Skeletal muscle tissue (tissue), 4 donors: ENCODE data around the gene TPRN. TPM values are rescaled to one million over a fixed set of nuclear protein-coding genes. Genes with fewer than 3 reads are reported as not detected.

Experiments used
- H3K27ac ChIP-seq: one replicate; pipeline ENCODE4 v1.7.0; 2013; ENCODE audit warnings: mild to moderate bottlenecking, low read depth, low read length, inconsistent platforms
- H3K27me3 ChIP-seq, 3 donors: one replicate each; pipeline ENCODE4 v1.7.0; 2013; ENCODE audit warnings: low read length in 3 of 3; ENCODE audit not compliant: control insufficient read depth in 3 of 3, insufficient read depth in 3 of 3
- H3K36me3 ChIP-seq, 3 donors: one replicate each; pipeline ENCODE4 v1.7.0; 2013; ENCODE audit warnings: low read length in 3 of 3; ENCODE audit not compliant: control insufficient read depth in 3 of 3, insufficient read depth in 3 of 3
- H3K4me1 ChIP-seq, 3 donors: one replicate each; pipeline ENCODE4 v1.7.0; 2013; ENCODE audit warnings: low read length in 3 of 3, mild to moderate bottlenecking in 3 of 3; ENCODE audit not compliant: control insufficient read depth in 3 of 3, insufficient read depth in 3 of 3
- H3K4me3 ChIP-seq, 3 donors: one replicate each; pipeline ENCODE4 v1.7.0; 2013; ENCODE audit warnings: low read length in 3 of 3
- H3K9ac ChIP-seq, 3 donors: one replicate each; pipeline ENCODE4 v1.7.0; 2013; ENCODE audit warnings: low read length in 3 of 3, mild to moderate bottlenecking in 3 of 3, moderate library complexity in 2 of 3, low read depth in 1 of 3
- H3K9me3 ChIP-seq, 3 donors: one replicate each; pipeline ENCODE4 v1.7.0; 2013; ENCODE audit warnings: low read length in 3 of 3; ENCODE audit not compliant: control insufficient read depth in 3 of 3
- total RNA-seq: library from RNA; depleted of rRNA; stranded (reverse); fragments of >200 nt; gene quantifications from one replicate; pipeline ENCODE4 v1.2.3, GENCODE V29; 2014
- donor health status: Osteomylitis.

Gene TPRN
- total RNA-seq, 1 donor from 2014 or later: 2.6 TPM

DNA sequence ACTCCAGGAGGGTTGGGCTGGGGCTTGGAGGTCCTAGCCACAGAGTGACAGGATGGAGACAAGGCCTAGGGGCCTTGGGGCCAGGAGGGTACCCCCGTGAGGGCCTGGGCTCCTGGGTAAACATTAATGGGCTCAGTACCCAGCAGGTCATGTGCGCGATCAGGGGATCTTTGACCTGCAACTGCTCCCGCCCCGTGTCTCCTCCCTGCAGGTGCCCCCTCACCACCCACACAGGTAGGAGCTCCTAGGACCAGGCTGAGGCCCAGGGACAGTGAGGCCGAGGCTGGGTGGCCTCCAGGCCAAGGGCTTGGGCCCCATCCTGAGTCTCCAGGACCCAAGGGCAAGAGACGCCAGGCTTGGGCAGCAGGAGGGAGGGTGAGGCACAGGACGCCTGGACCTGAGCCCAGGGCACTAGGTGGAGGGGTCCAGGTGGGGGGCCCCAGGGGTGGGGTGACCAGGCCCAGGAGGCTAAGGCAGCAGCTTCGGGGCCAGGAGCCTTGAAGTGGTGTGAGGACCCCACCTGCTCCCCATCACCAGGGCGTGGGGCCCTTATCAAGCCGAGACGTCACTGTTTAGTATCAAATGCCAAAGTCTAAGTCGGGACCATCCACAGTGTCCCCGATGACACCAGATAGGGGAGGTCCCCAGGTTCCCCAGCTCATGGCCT lies 30.3 kb upstream of the TPRN start, which contains the start of gene SLC34A3:
Gene SLC34A3 (plus strand): TSS at position 197 of the 667 bp plus-strand sequence. CDS start 802 bp downstream, outside the sequence.
- no peaks in the 10 kb centered on the region for H3K36me3 ChIP-seq
- H3K9ac ChIP-seq: no peak within 1 kb of the TSS
- H3K27ac ChIP-seq: no peak within 1 kb of the TSS
- no peak within 1 kb of the TSS for H3K4me3 ChIP-seq
- H3K9me3 ChIP-seq: no peaks in the 10 kb centered on the region
- H3K4me1 ChIP-seq: peaks cover under 1 to 15% (median 3%) of the 10 kb centered on the region in 3 donors
- peaks cover 48 to 71% (median 67%) of the 10 kb centered on the region in 3 donors for H3K27me3 ChIP-seq

DNA sequence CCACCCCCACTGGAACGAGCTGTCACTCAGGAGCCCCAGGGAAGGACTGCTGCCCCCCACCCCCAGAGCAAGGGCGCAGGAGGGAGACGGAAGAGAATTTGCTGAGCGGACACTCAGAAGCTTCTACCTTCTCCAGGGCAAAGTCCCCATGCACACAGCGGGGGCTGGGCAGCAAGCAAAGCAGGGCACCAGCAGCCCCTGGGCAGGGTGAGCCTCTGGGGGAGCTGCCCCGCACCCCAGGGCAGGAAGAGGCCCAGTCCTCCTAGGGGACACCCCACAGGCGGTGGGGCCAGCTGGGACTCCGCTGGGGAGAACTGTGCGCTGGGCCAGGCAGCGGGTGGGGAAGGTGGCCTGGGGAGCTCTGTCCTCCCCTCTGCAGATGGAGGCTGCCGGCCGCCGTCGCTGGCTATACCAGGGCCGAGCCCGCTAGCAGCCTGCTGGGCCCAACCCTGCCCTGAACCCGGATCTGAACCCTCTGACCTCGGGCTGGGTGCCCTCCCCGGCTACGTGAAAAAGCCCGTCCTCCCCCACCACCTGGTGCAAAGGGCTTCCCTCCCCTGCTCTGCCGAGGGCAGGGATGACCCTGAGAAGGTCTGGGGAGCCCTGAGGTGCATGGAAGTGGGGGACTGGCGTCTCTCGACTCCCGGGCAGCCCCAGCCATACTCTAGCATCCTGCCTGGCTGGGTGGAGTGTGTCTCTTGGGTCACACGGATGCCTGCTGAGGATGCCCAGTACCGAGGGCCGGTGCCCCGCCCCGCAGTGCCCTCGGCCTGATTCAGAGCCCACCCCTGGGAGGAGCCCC lies 29.6 kb upstream of the TPRN start:
- H3K9ac ChIP-seq: no peak overlapping the region
- peaks cover 48 to 68% (median 67%) of the 10 kb centered on the region in 3 donors for H3K27me3 ChIP-seq
- H3K4me3 ChIP-seq: no peak overlapping the region
- H3K27ac ChIP-seq: no peak overlapping the region
- H3K9me3 ChIP-seq: no peaks in the 10 kb centered on the region
- H3K4me1 ChIP-seq: peaks cover 0 to 8% (median 0%) of the 10 kb centered on the region in 3 donors
- H3K36me3 ChIP-seq: no peaks in the 10 kb centered on the region

DNA sequence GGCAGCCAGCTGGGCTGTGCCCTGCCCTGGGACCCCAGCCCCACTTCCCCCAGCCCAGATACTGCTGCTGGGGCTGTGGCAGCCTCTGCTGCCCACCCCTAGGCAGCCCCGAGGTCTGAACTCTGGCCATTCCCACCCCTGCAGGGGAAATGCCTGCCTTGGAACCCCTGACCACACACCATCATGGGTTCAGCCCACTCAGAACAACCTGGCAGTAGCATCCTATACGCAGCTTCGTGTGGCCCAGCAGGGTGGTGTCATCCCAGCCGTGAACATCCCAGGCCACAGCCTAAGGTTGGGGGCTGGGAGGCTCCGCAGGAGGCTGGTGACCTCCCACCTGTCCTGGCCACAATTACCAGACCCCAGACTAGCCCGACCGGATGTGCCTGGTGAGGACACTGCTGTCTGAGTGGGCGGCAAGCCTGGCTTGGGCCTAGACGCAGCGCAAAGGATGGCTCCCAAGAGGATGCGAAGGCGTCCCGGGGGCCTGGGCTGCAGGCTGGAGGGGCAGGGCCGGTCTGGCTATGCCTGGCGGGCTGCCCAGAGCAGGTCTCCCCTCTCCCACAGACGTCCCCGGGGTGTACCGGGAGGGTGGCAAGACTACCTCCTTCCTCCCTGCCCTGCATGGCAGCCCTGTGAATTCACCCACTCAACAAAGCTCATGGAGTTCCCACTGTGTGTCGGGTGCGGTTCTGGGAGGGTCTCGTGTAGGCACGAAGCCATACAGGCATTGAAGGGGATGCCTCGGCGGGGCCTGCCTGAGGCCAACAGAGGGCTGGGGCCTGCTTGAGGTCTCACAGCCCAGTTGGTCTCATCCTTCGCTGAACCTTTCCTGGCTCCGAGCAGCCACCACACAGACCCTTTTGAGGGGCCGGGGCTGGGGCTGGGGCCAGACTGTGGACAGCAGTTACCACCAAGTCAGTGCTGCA lies 28.7 kb upstream of the TPRN start:
- H3K4me3 ChIP-seq: no peak overlapping the region
- H3K4me1 ChIP-seq: peaks cover 0 to 13% (median under 1%) of the 10 kb centered on the region in 3 donors
- H3K27me3 ChIP-seq: peaks cover 48 to 62% (median 60%) of the 10 kb centered on the region in 3 donors
- no peak overlapping the region for H3K27ac ChIP-seq
- H3K9me3 ChIP-seq: no peaks in the 10 kb centered on the region
- H3K9ac ChIP-seq: no peak overlapping the region
- no peaks in the 10 kb centered on the region for H3K36me3 ChIP-seq

DNA sequence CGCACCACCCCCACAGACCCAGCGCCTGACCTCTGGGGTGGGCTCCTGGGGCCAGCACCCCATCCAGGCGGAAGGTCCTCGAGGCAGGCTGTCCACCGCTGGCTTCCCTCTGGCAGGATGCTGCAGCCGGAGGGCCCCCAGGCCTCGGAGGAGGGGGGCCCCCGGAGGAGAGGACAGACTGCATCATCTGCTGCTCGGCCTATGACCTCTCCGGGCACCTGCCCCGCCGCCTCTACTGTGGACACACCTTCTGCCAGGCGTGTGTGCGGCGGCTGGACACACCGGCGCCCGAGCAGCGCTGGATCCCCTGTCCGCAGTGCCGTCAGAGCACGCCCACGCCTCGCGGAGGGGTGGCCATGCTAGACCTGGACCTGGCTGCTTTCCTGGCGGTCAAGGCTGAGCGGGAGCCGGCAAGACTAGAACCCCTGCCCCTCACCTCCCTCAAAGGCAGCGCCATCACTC lies 28.0 kb upstream of the TPRN start:
- Histone ChIP-seq H3K9me3 (no peaks in the 10 kb centered on the region), H3K27me3 (peaks cover 48 to 59% (median 57%) of the 10 kb centered on the region in 3 donors), H3K9ac (no peak overlapping the region), H3K27ac (no peak overlapping the region), H3K4me1 (peaks cover 5 to 17% (median 6%) of the 10 kb centered on the region in 3 donors), H3K4me3 (no peak overlapping the region), H3K36me3 (no peaks in the 10 kb centered on the region)

DNA sequence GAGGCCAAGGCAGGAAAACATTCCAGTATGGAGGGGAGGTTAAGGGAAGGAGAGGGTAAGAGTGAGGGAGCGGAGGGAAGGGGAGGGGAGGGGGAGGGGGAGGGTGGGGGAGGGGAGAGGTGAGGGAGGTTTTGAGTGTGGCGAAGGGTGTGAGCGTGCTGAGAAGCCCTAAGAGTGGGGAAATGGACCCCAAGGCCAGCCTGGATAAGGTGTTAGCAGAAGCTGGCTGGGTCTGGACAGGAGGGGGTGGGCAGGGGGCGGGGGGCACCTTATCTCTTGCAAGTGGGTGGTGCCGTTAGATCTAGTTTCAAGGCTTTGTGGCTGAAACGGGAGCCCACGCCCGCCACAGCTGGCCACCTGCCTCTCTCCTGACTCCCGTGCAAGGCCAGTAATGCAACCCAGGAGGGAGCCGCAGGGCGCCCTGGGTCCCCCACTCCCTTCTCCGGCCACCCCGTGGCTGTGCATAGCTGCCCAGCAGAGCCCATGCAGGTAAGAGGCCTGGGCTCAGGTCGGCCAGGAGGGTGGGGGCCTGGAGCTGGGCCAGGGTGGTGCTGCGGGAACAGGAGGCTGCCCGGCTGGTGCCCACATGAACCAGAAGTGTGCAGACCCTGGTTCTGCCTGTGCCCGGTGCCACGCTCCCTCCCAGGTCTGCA lies 27.4 kb upstream of the TPRN start:
- H3K36me3 ChIP-seq: no peaks in the 10 kb centered on the region
- no peak overlapping the region for H3K9ac ChIP-seq
- no peak overlapping the region for H3K4me3 ChIP-seq
- H3K4me1 ChIP-seq: peaks cover 6 to 19% (median 7%) of the 10 kb centered on the region in 3 donors
- H3K27ac ChIP-seq: no peak overlapping the region
- H3K27me3 ChIP-seq: peaks cover 48 to 57% (median 54%) of the 10 kb centered on the region in 3 donors
- no peaks in the 10 kb centered on the region for H3K9me3 ChIP-seq

DNA sequence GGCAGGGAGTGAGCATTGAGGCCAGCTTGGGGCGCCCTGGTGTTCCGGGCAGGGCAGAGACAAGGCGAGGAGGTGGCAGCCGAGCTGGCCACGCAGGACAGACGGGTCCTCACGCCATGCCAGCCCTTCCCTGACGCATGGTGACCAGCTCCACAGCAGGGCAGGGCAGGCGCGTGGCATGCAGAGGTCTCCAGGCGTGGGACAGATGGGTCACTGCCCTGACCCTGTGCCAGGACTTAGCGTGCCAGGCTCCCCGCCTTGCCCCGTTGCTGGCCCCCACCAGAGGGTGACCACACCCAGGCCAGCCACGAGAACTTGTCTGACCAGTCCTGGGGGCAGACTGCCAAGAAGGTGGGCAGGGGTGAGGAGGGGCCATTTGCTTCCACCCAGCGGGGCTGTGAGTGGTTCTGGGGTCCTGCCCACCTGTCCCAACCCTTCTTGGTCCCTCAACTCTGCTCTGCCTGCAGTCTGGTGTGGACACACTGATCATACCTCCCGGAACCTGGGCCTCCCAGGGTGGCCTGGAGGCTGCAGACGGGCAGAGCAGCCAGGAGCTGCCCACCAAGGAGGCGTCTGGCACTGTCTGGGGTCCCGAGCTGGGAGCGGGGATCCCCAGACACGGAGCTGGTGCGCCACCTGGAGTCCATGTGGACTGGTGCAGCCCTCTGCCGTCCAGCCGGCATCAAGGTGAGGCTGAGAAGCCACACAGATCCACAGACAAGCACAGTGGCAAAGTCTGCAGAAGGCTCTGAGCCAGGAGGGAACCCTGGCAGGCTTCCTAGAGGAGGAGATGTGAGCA lies 26.7 kb upstream of the TPRN start, which contains the start of gene RNF224:
Gene RNF224 (plus strand): TSS at position 449 of the 799 bp plus-strand sequence. CDS start 834 bp downstream, outside the sequence.
- Histone ChIP-seq H3K36me3 (no peaks in the 10 kb centered on the region), H3K9me3 (no peaks in the 10 kb centered on the region), H3K9ac (peak within 1 kb of the TSS in 1 of 3 donors; percentile 50), H3K27me3 (peaks cover 48 to 53% (median 51%) of the 10 kb centered on the region in 3 donors), H3K4me1 (peaks cover 11 to 24% (median 12%) of the 10 kb centered on the region in 3 donors), H3K27ac (no peak within 1 kb of the TSS), H3K4me3 (no peak within 1 kb of the TSS)

DNA sequence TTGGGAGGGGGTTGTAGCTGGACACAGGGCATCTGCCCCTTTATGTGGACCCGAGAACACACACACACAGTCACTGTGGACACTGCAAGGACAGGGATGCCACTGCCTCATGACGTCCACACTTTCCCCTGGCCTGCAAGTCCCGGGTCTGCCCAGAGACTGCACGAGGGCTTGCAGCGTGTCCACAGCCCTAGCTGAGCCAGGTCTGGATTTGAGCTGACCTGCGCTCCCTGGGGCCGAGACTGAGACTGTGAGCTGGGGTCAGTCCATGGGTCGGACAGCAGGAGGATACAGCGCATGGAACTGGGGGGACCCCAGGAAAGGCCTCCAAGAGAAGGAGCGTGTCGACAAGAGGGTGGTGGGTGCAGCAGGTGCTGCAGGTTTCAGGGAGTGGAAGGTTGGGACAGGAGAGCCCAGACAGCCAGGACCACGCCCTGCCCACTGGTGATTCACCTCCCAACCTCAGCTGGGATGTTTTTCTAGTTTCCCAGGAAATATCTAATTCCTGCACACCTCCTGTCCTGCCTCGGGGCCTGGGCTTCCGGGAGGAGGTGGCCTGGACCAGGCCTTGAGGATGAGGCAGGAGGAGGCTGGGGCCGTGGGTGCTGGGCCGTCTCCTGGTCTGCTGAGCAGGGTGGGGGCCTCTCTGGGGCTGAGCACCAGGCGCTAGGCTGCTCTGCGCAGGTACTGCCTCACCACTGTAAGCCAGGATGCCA lies 26.0 kb upstream of the TPRN start:
- Histone ChIP-seq H3K9ac (peak overlapping the region in 1 of 3 donors; percentile 50), H3K9me3 (no peaks in the 10 kb centered on the region), H3K4me3 (no peak overlapping the region), H3K27me3 (peaks cover 45 to 48% (median 46%) of the 10 kb centered on the region in 3 donors), H3K4me1 (peaks cover 11 to 24% (median 12%) of the 10 kb centered on the region in 3 donors), H3K27ac (no peak overlapping the region), H3K36me3 (no peaks in the 10 kb centered on the region)

DNA sequence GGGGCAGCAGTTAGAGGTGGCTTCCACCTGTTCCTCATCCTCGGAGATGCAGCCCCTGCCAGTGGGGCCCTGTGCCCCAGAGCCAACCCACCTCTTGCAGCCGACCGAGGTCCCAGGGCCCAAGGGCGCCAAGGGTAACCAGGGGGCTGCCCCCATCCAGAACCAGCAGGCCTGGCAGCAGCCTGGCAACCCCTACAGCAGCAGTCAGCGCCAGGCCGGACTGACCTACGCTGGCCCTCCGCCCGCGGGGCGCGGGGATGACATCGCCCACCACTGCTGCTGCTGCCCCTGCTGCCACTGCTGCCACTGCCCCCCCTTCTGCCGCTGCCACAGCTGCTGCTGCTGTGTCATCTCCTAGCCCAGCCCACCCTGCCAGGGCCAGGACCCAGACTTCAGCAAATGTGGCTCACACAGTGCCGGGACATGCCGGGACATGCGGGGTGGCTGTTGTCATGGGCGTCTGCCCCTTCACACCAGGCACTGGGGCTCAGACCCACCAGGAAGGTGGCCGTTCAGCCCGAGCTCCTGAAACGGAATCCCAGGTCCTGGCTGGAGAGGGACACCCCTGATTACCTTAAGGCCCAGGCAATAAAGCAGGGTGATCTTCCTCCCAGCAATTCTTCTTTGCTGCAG lies 25.3 kb upstream of the TPRN start:
- Histone ChIP-seq H3K4me1 (peaks cover 11 to 24% (median 12%) of the 10 kb centered on the region in 3 donors), H3K27me3 (peaks cover 38 to 42% (median 39%) of the 10 kb centered on the region in 3 donors), H3K4me3 (no peak overlapping the region), H3K27ac (no peak overlapping the region), H3K9me3 (no peaks in the 10 kb centered on the region), H3K9ac (no peak overlapping the region), H3K36me3 (no peaks in the 10 kb centered on the region)
